Measurements from ENCODE around the gene CPZ.

CPZ gene

DNA sequence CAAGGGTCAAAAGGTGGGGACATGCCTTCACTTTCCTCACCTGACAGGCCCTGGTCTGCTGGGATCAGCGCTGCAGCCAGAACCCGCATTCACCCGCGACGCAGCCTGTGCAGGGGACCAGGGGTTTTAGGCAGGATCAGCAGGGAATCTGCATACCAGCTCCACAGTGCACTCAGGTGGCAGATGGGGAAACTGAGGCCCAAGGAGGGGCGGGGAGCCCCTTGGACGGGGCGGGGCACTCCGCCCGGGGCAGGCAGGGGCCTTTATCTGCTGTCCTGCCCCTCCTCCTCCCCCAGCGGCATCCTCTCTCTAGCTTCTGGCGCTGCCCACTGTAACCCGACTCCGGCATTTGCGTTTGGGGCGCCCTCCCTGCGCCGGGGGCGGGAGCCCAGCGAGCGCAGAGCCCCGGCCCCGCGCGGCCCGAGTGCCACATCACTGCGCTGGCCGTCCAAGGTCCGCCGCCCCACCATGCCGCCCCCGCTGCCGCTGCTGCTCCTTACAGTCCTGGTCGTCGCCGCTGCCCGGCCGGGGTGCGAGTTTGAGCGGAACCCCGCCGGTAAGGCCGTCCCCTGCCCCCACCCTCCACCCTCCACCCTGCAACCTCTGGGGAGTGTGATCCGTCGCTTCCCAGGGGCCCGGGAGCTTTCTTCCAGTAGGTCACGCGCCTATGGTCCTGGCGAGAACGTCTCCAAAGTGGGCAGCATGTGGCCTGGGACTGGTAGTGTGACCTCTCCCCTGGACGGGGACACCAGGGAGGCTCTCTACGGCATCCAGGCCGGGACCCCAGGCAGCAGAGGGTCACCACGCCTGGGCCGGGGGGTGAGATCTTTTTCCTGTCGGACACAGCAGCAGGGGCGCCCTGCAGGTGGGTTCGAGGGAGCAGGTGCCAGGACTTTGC is at the start of gene CPZ:
Gene CPZ (plus strand): TSS at position 400 of the 898 bp plus-strand sequence. CDS start 69 bp downstream, at position 469.
- no peak for DNase-seq

DNA sequence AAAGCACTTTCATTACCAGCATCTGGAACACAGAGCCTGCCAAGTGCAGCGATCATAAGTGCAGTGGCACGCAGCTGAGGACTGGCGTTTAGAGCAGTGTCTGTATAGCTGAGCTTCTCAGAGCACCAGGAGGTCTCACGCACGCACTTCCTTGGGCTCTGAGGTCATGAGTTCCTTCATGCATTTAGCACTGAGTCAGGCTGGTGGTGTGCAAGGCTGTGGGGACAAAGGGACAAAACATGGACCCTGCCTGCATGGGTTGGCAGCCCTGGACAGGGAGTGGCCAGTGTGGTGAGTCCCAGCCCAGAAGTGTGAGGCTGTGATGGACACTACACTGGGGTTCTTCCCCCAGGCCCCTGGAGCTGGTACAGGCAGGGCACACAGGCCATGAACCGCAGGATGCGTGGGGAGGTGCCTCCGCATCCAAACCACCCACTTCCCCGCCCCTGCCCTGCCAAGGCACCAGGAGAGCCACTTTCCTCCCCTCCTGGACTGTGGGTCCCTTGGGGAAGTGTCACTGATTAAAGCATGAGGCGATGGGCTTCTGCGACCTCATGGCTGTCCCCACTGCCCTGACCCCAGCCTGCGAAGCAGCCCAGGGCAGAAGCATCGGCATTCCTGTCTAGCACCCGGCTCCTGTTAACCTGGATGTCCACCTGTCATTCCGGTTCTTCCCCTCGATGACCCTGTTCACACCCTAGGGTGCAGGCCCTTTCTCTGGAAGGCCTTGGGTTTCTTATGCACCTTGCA is 49.6 kb upstream of the CPZ start:
- DNase-seq, result no peak

DNA sequence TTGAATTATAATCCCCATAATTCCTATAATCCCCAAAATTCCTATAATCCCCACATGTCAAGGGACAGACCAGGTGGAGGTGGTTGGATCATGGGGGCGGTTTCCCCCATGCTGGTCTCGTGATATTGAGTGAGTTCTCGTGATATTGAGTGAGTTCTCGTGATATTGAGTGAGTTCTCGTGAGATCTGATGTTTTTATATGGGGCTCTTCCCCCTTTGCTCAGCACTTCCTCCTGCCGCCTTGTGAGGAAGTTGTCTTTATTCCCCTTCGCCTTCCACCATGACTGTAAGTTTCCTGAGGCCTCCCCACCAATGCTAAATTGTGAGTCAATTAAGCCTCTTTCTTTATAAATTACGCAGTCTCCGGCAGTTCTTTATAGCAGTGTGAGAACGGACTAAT is 48.9 kb upstream of the CPZ start:
- no peak for DNase-seq

DNA sequence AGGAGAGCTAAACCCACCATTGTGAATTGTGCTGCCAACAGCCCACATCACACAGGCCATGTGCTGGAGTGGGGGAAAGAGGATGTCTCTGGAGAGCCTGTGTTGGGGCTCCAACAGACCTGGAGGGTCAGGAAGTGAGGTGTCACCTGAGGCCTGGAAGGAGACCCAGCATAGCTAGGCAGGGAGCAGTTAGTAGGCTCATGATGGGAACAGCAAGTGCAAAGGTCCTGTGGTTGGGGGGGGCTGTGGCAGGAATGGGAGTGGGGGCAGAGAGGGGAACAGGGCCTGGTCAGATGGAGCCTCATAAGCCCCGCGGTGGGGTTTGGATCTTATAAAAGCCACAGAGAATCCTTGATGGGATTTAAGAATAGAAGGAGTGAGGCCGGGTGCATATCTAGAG is 48.3 kb upstream of the CPZ start:
- DNase-seq, result no peak

DNA sequence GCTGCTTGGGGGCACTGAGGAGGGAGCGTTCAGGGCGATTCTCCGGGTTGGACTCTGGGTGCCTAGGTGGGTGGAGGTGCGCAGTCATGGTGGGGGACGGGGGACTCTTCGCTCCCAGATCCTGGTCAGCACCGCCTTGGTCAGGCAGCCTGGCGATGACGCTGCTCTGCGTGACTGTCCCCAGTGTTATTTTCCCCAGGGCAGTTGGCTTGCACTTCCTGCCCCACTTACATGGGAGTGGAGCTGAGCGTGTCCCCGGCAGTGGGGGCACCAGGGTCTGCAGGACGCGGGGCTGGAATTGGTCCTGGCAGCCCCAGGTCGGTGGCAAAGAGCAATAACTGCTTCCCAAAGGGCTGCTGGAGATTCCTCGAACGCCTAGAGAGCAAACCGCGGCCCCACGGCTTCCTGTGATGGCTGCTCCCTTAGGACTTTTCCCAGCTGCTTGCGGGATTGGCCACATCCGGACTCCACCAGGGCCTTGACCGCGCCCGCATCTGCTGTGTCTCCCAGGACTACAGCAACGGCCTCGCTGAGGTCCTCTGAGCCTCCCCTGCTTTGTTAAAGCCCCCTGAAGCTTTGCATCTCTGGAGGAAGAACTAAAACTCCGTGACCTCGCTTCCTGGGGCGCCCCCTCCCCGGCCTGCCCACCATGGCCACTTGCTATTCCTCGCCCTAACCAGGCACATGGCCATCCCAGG is 47.7 kb upstream of the CPZ start:
- no peak for DNase-seq

DNA sequence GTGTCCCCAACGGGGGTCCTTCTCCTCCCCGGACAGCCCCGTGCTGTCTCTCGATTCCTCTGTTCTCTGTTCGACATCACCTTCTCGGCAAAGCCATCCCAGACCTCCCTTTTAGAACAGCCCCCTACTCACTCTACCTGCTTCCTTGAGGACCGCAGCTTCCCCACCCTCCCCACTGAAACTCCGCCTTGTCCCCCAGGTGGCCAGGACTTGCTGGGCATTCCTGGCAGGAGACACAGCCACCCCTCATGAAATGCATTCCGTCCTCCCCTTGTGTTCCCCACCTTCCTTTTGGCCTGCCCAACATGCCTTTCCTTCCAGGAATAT is 47.2 kb upstream of the CPZ start:
- no peak for DNase-seq

DNA sequence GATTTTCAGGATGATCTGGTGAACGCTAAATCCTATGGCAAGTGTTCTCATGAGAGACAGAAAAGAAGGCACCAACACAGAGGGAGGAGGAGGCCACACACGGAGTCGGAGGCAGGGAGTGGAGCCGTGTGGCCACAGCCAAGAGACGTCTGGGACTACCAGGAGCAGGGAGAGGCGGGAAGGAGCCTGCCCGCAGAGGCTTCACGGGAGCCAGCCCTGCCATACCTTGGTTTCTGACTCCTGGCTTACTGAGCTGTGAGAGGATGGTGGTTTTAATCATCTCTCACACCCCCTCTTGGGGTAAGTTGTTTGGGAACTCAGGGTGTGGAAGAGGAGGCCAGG is 45.8 kb upstream of the CPZ start:
- DNase-seq, result no peak

DNA sequence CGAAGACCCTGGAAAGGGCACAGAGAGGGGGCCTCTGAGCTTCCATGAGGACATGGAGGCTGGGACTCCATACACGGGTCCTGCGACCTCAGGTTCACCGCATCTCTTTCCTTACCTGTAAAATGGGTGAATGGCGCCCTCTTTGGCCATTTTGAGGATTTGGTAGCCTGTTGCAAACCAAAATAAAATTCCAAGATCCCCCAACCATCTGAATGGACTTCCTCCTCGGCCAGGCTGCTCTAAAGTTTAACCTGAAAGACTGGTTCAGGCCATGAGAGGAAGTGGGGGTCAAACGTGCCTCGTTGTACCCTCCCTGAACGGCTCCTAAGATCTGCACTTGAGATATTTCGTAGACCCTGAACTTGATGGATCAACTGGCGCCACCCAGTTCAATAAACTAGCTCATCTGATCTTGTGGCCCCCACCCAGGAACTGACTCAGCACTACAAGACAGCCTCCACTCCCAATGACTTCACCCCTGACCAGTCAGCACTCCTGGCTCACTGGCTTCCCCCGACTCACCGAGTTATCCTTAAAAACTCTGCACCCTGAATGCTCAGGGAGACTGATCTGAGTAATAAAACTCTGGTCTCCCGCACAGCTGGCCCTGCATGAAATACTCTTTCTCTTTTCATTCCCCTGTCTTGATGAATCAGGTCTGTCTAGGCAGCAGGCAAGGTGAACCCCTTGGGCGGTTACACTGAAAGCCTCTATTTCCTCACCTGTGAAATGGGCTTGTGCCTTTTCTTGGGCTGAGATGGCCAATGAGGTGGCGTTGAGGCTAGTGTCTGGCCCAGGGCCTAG is 45.3 kb upstream of the CPZ start:
- no peak for DNase-seq

DNA sequence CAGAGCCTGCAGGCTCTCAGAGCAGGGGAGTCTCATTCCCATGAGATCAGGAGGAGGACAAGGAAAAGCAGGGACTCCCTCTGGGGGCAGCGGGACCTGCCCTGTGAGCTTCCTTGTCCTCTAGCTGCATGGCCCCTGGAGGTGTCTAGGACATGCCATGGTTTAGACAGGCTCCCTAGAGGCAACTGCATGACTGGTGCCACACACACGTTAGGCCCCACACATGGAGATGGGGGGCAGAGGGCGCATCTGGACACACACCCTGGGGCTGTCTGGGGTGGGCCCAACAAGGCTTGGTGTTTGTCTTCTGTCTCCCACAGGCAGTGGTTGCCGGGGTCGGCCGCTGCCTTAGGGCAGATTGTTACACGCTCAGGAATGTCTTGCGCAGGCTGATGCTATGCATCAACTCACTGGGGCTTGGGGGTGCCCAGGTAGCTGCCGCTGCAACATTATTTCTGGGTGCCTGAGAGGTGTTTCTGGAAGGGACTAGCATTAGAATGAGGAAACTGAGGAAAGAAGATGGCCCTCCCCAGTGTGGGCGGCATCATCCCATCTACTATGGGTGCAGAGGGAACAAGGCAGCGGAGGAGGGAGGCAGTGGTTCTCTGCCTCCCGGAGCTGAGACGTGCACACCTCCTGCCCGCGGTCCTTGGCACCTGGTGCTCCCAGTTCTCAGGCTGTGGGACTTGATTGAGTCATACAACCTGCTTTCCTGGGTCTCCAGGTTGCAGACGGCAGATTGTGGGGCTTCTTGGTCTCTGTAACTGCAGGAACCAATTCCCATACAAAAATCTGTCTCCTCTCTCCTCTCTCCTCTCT is 44.4 kb upstream of the CPZ start:
- DNase-seq, result no peak

DNA sequence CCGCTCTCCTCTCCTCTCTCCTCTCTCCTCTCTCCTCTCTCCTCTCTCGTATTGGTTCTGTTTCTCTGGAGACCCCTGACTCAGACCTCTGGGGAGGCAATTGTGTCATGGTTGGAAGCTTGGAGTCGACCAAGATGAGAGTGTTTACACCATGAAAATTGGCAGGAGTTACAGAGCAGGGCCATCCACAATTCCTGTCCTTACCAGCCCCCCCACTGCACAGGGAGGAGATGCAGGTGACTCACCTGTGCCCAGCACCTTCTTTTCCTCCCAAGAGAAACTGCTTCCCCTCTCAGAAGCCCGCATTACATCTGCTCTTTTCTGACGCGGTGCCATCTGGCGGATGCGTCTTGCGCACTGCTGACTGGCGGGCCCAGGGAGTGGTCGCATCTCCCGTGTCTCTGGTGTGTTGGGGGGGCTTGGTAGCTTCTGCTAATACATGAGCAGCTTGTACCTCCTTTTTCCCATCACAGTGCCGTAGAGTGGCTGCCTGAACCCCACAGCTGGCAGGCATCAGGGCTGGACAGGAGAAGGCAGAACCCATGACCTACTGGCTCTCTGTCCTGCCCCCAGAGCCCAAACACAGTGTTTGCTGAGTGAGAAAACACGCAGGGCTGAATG is 43.7 kb upstream of the CPZ start:
- no peak for DNase-seq

DNA sequence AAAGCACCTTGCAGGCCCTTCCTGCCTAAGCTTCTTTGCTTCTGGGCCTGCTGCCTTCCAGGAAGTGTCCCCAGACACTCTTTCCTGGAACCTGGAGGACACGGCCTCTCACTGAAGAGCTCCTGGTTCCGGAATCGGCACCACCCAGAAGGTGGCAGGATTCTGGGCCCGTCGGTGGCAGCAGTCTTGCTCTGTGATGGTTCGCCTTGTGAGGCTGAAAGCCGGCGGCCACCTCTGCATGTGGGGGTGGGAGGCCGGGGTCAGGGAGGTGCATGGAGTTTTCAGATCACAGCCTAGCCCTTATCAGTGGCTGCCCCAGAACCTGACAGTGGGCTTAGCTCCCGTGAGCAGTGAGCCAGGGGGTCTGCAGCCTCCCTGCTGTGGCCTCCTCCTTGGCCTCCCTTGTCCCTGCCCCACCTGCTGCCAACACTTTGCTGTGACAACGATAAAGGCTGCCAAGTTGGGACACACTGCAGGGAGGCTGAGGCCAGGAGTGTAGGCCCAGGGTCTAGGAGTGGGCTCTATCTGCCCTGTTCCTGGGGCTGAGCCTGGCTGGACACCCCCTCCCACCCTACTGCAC is 43.1 kb upstream of the CPZ start:
- DNase-seq, result no peak

DNA sequence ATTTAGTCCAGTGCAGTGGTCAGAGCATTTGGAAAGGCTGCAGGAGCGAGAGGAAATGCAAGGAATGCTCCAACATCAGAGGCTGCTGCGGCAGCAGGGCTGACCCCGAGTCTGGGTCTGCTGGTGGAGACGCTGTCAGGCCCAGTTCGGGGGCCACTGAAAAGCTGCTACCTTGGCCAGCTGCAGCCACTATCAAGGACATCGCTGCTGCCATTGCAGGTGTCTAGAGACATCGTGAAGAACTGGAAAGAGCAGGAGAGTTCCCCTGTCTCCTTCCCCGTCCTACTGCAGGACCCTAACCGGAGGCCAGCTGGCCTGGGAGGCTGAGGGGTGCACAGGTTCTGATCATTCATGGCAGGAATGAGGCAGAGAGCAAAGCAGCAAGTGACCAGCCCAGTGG is 41.9 kb upstream of the CPZ start:
- no peak for DNase-seq

DNA sequence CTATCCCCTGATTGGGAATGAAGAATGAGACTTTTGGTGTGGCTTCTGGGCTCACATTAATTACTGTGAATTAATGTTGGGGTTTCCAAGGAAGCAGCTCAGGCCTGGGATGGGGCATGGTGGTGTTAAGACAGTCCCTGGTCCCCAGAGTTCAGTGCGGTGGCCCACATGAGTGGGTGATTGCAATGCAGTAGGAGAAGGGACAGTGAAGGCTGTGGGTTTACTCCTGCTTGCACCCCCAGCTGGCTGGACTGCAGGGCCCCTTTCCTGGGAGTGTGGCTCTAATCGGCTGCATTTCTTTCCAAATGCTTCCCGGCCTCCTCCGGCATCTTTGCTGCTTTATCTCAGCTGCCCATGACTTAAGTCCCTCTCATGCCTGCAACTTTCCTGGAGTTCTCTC is 40.5 kb upstream of the CPZ start:
- no peak for DNase-seq

DNA sequence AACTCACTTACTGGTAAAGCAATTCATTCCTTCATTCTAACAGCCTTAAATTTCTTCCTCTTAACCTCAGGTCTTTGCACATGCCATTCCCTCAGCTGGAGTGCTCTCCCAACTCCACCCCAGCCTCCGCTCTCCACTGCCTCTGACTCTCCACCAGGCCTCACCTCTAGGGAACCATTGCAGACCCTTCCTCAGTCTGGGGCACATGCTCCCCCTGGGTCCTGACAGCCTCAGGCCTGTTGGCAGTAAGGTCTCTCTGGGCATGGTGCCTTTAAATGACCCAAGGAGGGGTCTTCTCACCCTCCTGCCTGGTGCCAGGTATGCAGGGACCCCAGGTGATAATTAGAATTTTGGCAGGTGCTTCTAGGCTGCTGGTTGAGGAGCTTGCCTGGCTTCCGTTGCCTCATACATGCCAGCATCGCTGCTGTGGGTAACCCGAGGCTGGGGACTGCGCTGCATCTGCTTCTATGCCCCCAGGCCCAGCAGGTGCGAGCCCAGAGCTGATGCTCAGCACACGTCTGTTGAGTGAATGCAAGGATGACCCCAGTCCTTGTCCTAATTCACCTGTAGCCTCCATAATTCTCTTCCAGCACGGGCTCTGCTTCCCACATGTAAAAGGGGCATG is 39.9 kb upstream of the CPZ start:
- DNase-seq, result no peak

DNA sequence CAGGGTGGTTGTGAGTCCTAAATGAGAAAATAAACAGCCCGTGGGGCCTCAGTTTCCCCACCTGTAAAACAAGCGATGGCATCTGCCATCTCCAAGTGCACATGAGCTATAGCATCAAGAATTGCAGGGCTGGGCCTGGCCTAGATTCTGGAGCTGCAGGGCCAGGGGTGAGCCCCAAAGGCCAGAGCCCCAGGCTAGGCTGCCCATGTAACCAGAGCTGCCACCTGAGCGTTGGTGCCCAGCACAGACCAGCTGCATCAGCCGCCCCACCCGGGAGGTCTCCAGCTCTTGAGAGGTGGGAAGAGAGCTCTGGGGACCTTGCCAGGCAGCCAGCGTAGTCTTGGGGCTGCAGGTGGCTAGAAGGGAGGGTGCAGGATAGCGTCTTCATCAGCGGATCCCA is 39.3 kb upstream of the CPZ start:
- DNase-seq, result no peak

DNA sequence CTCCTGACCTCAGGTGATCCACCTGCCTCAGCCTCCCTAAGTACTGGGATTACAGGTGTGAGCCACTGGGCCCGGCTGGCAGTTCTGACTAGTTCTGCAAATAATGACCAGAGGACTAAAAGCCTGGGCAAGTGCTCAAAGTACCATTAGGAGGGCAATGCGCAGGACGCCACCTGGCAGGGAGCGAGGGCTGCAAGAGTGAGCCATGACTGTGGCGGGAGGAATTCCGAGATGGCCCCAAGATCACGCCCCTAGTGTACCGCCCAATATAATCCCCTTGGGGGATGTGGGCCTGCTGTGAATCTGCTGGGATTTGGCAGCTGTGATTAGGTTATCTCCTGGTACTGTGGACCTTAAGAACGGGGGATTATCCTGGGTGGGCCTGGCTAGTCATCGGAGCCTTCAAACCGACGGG is 38.6 kb upstream of the CPZ start:
- DNase-seq, result no peak

DNA sequence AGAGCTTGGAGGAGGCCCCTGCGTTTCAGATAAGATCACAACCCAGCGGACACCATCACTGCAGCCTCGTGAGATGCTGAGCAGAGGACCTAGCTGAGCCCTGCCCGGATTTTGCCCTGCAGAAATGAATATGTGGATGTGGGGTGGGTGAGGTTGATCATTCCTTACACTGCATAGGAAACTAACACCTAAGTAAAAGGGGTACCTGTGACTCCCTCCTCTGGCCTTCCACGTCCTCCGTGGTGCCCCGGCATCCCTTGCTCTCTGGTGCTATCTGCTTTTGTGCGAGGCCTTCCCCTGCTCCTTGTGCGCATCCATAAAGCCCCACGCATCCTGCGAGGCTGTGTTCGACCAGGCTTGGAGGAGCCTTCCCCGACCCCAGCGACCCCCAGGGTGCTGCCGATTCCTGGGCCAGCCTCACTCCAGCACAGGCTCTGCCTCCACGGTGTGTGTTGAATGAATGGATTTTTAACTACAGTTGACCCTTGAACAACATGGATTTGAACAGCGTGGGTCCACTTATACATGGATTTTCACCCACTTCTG is 37.9 kb upstream of the CPZ start:
- no peak for DNase-seq

DNA sequence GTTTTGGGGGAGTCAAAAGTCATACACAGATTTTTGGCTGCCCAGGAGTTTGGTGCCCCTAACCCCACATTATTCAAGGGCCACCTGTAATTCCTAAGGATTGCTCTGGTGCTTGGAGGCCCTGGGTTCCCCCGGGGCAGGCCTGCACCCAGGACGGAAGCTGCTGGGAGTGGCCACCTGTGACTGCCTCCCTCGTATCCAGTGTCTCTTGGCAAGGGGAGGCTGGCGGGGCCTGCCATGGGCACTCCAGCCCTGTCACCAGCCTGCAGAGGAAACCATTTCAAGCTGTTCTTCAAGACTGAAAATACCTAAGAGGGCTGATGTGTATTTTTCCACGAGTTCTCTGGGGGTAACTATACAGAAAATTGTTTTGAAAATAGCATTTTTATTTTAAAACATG is 36.8 kb upstream of the CPZ start:
- no peak for DNase-seq

DNA sequence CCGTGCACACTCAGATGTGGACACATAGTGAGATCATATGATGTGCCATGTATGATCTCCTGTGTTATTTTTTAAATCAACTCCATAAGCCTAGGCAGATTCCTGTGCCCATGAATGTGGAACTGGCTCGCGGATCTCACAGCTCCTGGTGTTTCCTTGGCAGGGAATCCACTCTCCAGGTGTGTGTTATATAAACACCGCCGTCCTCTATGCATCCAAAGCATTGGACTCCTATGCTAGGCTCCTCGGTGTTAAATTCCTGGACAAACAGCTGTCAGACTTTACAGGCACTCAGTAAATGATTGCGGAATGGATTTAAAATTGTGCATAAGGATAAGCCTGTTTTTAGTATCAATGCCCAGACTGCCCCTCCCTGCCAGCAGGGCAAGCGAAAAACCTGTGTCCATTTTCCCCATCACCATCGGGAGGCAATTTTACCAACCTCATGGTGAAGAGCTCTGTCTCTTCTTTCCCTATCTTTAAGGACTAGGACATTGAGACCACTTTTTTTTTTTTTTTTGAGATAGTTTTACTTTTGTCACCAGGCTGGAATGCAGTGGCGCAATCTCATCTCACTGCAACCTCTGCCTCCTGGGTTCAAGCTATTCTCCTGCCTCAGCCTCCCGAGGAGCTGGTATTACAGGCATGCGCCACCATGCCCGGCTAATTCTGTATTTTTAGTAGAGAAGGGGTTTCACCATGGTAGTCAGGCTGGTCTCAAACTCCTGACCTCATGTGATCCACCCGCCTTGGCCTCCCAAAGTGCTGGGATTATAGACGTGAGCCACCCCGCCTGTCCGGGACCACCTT is 36.0 kb upstream of the CPZ start:
- DNase-seq, result no peak

Data from hippocampal formation (tissue), 2 donors.